ENCODE measurements around the gene SUPT20HL1.

The SUPT20HL1 gene

DNA sequence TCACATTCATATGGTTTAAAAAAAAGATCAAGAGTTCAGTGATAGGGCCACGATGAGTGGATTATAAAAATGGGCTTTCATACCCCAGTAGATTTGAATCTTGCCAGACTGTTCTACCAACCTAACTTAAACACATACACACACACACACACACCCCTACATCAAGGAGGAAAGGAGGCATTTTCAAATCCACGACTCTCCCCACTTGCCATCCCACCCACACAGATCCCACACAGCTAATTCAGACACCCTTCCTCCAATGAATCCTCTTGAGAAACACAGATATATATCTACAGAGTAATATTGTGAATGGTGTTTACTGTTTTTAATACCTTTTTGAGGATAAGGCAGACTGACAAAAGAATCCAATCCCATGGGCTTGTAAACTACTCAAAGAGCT lies 16.8 kb downstream of the SUPT20HL1 start:
- H3K27ac ChIP-seq (ENCODE audit: extremely low read depth, low read depth, low read length): no peak overlapping the region
- no peaks in the 10 kb centered on the region for H3K36me3 ChIP-seq (ENCODE audit: control insufficient read depth in 2 of 2, insufficient read depth in 1 of 2, low read length in 2 of 2)
- TF ChIP-seq ZNF701 (tag by site-specific recombination; IDR thresholded peaks at IDR 0.05) (no peak), REPIN1 (tag by site-specific recombination; IDR thresholded peaks at IDR 0.05; ENCODE audit: low read depth) (no peak), ZSCAN23 (tag by site-specific recombination; IDR thresholded peaks at IDR 0.05) (no peak), ZEB2 (tag by site-specific recombination; IDR thresholded peaks at IDR 0.05) (no peak), ZNF600 (tag by site-specific recombination; IDR thresholded peaks at IDR 0.05) (no peak), EGR2 (tag by site-specific recombination; IDR thresholded peaks at IDR 0.05; ENCODE audit: low read depth) (peak; percentile 63; the same call in 1 of the 2 replicates), ZNF350 (tag by site-specific recombination; IDR thresholded peaks at IDR 0.05) (no peak), ZNF114 (tag by site-specific recombination; IDR thresholded peaks at IDR 0.05) (no peak), HOXD13 (CRISPR knock-in tag; IDR thresholded peaks at IDR 0.05; ENCODE audit: borderline replicate concordance) (0 out of 2 replicates have a peak, but pooled peaks have one; percentile 46), KLF10 (tag by site-specific recombination; IDR thresholded peaks at IDR 0.05) (no peak), ZNF169 (tag by site-specific recombination; IDR thresholded peaks at IDR 0.05) (no peak), RBAK (tag by site-specific recombination; IDR thresholded peaks at IDR 0.05) (no peak), ZNF138 (tag by site-specific recombination; IDR thresholded peaks at IDR 0.05; ENCODE audit: borderline replicate concordance) (no peak), ZNF2 (tag by site-specific recombination; IDR thresholded peaks at IDR 0.05) (no peak), ZNF157 (tag by site-specific recombination; IDR thresholded peaks at IDR 0.05) (no peak), ZFP41 (tag by site-specific recombination; IDR thresholded peaks at IDR 0.05; ENCODE audit: borderline replicate concordance) (no peak), ZNF48 (tag by site-specific recombination; IDR thresholded peaks at IDR 0.05) (no peak), ZNF768 (tag by site-specific recombination; IDR thresholded peaks at IDR 0.05) (no peak), MYNN (tag by site-specific recombination; IDR thresholded peaks at IDR 0.05; ENCODE audit: borderline replicate concordance) (no peak), ZFHX2 (tag by site-specific recombination; conservative IDR thresholded peaks at IDR 0.05) (peak; percentile 78), ZNF501 (tag by site-specific recombination; IDR thresholded peaks at IDR 0.05) (no peak)
- TF ChIP-seq, protein P1, sequence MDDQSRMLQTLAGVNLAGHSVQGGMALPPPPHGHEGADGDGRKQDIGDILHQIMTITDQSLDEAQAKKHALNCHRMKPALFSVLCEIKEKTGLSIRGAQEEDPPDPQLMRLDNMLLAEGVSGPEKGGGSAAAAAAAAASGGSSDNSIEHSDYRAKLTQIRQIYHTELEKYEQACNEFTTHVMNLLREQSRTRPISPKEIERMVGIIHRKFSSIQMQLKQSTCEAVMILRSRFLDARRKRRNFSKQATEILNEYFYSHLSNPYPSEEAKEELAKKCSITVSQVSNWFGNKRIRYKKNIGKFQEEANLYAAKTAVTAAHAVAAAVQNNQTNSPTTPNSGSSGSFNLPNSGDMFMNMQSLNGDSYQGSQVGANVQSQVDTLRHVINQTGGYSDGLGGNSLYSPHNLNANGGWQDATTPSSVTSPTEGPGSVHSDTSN (CRISPR knock-in tag; IDR thresholded peaks at IDR 0.05): no peak
- TF ChIP-seq, protein P2, sequence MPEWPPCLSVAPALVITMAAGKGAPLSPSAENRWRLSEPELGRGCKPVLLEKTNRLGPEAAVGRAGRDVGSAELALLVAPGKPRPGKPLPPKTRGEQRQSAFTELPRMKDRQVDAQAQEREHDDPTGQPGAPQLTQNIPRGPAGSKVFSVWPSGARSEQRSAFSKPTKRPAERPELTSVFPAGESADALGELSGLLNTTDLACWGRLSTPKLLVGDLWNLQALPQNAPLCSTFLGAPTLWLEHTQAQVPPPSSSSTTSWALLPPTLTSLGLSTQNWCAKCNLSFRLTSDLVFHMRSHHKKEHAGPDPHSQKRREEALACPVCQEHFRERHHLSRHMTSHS (tag by site-specific recombination; IDR thresholded peaks at IDR 0.05): no peak
- TF ChIP-seq, protein P3, sequence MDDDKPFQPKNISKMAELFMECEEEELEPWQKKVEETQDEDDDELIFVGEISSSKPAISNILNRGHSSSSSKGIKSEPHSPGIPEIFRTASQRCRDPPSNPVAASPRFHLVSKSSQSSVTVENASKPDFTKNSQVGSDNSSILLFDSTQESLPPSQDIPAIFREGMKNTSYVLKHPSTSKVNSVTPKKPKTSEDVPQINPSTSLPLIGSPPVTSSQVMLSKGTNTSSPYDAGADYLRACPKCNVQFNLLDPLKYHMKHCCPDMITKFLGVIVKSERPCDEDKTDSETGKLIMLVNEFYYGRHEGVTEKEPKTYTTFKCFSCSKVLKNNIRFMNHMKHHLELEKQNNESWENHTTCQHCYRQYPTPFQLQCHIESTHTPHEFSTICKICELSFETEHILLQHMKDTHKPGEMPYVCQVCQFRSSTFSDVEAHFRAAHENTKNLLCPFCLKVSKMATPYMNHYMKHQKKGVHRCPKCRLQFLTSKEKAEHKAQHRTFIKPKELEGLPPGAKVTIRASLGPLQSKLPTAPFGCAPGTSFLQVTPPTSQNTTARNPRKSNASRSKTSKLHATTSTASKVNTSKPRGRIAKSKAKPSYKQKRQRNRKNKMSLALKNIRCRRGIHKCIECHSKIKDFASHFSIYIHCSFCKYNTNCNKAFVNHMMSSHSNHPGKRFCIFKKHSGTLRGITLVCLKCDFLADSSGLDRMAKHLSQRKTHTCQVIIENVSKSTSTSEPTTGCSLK (tag by site-specific recombination; IDR thresholded peaks at IDR 0.05): no peak
- TF ChIP-seq, protein P4, sequence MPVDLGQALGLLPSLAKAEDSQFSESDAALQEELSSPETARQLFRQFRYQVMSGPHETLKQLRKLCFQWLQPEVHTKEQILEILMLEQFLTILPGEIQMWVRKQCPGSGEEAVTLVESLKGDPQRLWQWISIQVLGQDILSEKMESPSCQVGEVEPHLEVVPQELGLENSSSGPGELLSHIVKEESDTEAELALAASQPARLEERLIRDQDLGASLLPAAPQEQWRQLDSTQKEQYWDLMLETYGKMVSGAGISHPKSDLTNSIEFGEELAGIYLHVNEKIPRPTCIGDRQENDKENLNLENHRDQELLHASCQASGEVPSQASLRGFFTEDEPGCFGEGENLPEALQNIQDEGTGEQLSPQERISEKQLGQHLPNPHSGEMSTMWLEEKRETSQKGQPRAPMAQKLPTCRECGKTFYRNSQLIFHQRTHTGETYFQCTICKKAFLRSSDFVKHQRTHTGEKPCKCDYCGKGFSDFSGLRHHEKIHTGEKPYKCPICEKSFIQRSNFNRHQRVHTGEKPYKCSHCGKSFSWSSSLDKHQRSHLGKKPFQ (tag by site-specific recombination; IDR thresholded peaks at IDR 0.05): no peak
- TF ChIP-seq, protein P5, sequence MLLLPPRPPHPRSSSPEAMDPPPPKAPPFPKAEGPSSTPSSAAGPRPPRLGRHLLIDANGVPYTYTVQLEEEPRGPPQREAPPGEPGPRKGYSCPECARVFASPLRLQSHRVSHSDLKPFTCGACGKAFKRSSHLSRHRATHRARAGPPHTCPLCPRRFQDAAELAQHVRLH (tag by site-specific recombination; IDR thresholded peaks at IDR 0.05): no peak
- ChIA-PET POLR2A (no interaction called here), CTCF (interaction anchor here (0.6 kb wide), 1 partner anchor 67 kb away, joined by 3 read pairs; no protein-coding TSS in a partner anchor)
- H3K9me3 ChIP-seq (ENCODE audit: control insufficient read depth, insufficient read depth, low read depth, low read length): no peaks in the 10 kb centered on the region
- no peak overlapping the region for H3K4me3 ChIP-seq (ENCODE audit: low read depth, low read length)
- peaks cover 4% of the 10 kb centered on the region for H3K4me1 ChIP-seq (ENCODE audit: control insufficient read depth, insufficient read depth, low read length)

Data from HEK293 (cell line).